Peyer's patch (tissue), 4 donors: Measurements from ENCODE around the gene SBF1. TPM values are rescaled to one million over a fixed set of nuclear protein-coding genes. Genes with fewer than 3 reads are reported as not detected.

Source experiments
- DNase-seq, 3 donors: peaks; one replicate each; pipeline ENCODE4 v3.0.0-alpha.2; 2017 to 2019
- H3K27ac ChIP-seq, 4 donors: fragments of 200-600 bp; sonication (generic); one replicate each; pipeline ENCODE4 v1.5.1; 2016 to 2019
- H3K27me3 ChIP-seq, 2 donors: fragments of 200-600 bp; sonication (generic); one replicate each; pipeline ENCODE4 v1.5.1; 2019
- H3K36me3 ChIP-seq, 3 donors: fragments of 200-600 bp; sonication (generic); one replicate each; pipeline ENCODE4 v1.5.1; 2016 to 2019
- H3K4me1 ChIP-seq, 4 donors: fragments of 200-600 bp; sonication (generic); one replicate each; pipeline ENCODE4 v1.5.1; 2016 to 2019
- H3K4me3 ChIP-seq, 4 donors: fragments of 200-600 bp; sonication (generic); 1 replicate in 3 of 4; 2 replicates in 1 of 4; pipeline ENCODE4 v1.5.1; 2016 to 2019; ENCODE audit warnings: mild to moderate bottlenecking in 1 of 4
- H3K9me3 ChIP-seq, 4 donors: fragments of 200-600 bp; sonication (generic); one replicate each; pipeline ENCODE4 v1.5.1; 2016 to 2019; ENCODE audit warnings: mild to moderate bottlenecking in 1 of 4
- POLR2A ChIP-seq, 2 donors: fragments of 450-650 bp; IDR thresholded peaks; one replicate each; pipeline ENCODE4 v1.5.1; 2017; ENCODE audit warnings: antibody characterized with exemption in 2 of 2, mild to moderate bottlenecking in 2 of 2, moderate library complexity in 2 of 2
- total RNA-seq, 4 donors: library from RNA; depleted of rRNA; stranded (reverse); fragments of >200 nt; gene quantifications; one replicate each; pipeline ENCODE4 v1.1.0, GENCODE V29; 2016
- TF ChIP-seq, protein P1 (sequence below), 6 experiments: fragments of 450-650 bp in 4 of 6; fragments of 200-600 bp in 2 of 6; sonication (generic) in 1 of 6; IDR thresholded peaks; one replicate each; pipeline ENCODE4 v1.5.1; 2017 to 2019; ENCODE audit warnings: antibody characterized with exemption in 6 of 6, mild to moderate bottlenecking in 3 of 6, moderate library complexity in 1 of 6

SBF1 gene
- total RNA-seq, 4 donors from 2014 or later, result 72.0 to 133 (median 121) TPM

DNA sequence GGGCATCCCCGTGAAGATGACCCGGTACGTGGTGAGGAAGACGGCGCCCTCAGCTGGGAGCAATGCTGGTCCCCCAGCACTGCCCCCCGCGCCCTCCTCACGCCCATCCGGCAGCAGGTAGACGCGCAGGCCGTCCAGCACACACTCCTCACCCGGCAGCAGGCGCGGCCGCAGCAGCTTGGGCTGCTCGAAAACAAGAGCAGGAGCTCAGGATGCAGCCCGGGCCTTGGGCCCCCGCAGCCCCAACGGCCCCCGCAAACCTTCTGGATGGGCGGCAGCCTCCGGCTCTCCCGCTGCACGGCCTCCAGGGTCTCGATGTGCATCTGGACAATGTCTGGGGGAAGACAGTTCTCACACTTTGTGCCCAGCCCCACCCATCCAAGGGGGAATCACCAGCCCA, 13.3 kb downstream of the SBF1 start:
- DNase-seq, result no peak
- no peaks in the 10 kb centered on the region for H3K9me3 ChIP-seq
- TF ChIP-seq, protein P1, sequence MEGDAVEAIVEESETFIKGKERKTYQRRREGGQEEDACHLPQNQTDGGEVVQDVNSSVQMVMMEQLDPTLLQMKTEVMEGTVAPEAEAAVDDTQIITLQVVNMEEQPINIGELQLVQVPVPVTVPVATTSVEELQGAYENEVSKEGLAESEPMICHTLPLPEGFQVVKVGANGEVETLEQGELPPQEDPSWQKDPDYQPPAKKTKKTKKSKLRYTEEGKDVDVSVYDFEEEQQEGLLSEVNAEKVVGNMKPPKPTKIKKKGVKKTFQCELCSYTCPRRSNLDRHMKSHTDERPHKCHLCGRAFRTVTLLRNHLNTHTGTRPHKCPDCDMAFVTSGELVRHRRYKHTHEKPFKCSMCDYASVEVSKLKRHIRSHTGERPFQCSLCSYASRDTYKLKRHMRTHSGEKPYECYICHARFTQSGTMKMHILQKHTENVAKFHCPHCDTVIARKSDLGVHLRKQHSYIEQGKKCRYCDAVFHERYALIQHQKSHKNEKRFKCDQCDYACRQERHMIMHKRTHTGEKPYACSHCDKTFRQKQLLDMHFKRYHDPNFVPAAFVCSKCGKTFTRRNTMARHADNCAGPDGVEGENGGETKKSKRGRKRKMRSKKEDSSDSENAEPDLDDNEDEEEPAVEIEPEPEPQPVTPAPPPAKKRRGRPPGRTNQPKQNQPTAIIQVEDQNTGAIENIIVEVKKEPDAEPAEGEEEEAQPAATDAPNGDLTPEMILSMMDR (IDR thresholded peaks at IDR 0.05), result no peak
- no peak for TF ChIP-seq POLR2A (IDR thresholded peaks at IDR 0.05)
- peaks cover 0 to 99% (median 2%) of the 10 kb centered on the region in 3 donors for H3K36me3 ChIP-seq
- no peaks in the 10 kb centered on the region for H3K27me3 ChIP-seq
- no peak overlapping the region for H3K4me3 ChIP-seq
- no peak overlapping the region for H3K27ac ChIP-seq
- H3K4me1 ChIP-seq, result no peaks in the 10 kb centered on the region

DNA sequence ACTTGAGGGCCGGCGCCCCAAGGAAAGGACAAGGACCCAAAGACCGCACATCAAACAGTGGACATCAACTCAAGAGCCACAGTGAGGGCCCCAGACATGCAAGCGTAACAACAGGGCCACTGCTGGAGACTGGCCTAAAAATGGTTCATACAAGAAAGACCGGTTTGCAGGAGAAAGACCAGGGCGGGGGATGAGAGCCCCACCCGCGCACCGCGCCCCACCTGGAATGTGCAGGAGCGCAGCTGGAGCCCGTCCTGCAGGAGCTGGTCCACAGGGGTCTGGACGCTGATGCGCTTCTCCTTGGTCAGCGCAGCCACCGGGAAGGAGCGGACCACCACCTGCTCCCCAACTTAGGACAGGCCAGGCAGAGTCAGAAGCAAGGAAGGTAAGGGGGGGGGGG, 13.9 kb downstream of the SBF1 start:
- TF ChIP-seq POLR2A (IDR thresholded peaks at IDR 0.05), result no peak
- TF ChIP-seq, protein P1 (IDR thresholded peaks at IDR 0.05), result no peak
- H3K27me3 ChIP-seq, result no peaks in the 10 kb centered on the region
- no peak for DNase-seq

DNA sequence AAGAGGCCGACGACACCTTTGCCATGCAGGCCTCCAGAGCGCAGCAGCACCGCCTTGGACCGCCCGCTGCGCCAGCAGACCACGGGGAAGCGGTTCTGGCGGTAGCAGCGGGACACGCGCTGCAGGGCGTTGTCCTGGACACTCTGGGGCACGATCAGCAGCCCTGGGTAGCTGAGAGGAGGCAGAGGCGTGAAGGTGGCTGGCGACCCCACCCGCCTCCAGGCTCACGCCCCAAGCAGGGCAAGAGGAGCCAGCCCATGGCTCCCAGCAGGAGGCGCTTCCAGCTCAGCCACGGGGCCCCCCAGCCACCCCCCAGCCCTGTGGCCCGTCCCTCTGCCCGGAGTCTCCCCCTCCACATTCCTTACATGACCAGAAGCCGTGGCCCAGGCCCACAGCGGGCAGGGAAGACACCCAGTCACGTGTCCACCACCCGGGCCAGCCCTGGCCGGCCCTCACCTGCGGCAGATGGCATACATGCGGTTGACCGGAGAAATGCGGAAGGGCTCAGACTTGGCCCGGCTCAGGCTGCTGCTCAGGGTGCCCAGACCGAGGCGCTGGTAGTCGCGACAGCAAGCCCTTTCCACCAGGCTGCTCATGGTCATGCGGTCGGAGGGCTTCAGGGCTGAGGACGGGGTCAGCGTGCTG, 15.2 kb downstream of the SBF1 start:
- TF ChIP-seq, protein P1 (IDR thresholded peaks at IDR 0.05), result no peak
- TF ChIP-seq POLR2A (IDR thresholded peaks at IDR 0.05), result no peak

More for the DNA sequence above, 13.9 kb downstream of the SBF1 start:
- H3K36me3 ChIP-seq, result peaks cover 0 to 99% (median 2%) of the 10 kb centered on the region in 3 donors
- H3K9me3 ChIP-seq, result no peaks in the 10 kb centered on the region
- no peak overlapping the region for H3K27ac ChIP-seq
- no peak overlapping the region for H3K4me3 ChIP-seq
- no peaks in the 10 kb centered on the region for H3K4me1 ChIP-seq

DNA sequence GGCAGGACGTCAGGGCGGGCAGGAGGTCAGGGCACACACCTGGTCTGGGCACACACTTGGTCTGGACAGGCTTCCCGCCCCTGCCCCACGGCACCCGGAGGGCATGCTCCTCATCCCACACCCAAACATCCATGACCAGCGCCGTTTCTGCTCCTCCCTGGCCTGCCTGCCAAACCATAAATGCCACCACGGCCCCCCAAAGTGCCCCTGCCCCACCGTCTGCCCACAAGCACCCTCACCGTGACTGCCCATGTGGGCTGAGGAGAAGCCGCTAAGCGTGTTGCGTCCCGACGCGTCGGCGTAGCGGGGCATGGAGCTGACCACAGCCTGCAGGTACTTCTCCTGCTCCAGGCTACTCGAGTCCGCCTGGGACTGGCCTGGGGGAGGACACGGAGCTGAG, 15.8 kb downstream of the SBF1 start:
- no peak for DNase-seq
- Histone ChIP-seq H3K4me1 (no peaks in the 10 kb centered on the region), H3K9me3 (no peaks in the 10 kb centered on the region), H3K4me3 (no peak overlapping the region), H3K27ac (no peak overlapping the region), H3K27me3 (no peaks in the 10 kb centered on the region), H3K36me3 (peaks cover 0 to 99% (median 0%) of the 10 kb centered on the region in 3 donors)
- TF ChIP-seq, protein P1 (IDR thresholded peaks at IDR 0.05), result no peak
- no peak for TF ChIP-seq POLR2A (IDR thresholded peaks at IDR 0.05)

More for the DNA sequence above, 15.2 kb downstream of the SBF1 start:
- H3K4me3 ChIP-seq, result no peak overlapping the region
- H3K9me3 ChIP-seq, result no peaks in the 10 kb centered on the region
- no peaks in the 10 kb centered on the region for H3K27me3 ChIP-seq
- no peak for DNase-seq
- no peak overlapping the region for H3K27ac ChIP-seq
- H3K4me1 ChIP-seq, result no peaks in the 10 kb centered on the region
- peaks cover 0 to 99% (median 0%) of the 10 kb centered on the region in 3 donors for H3K36me3 ChIP-seq

DNA sequence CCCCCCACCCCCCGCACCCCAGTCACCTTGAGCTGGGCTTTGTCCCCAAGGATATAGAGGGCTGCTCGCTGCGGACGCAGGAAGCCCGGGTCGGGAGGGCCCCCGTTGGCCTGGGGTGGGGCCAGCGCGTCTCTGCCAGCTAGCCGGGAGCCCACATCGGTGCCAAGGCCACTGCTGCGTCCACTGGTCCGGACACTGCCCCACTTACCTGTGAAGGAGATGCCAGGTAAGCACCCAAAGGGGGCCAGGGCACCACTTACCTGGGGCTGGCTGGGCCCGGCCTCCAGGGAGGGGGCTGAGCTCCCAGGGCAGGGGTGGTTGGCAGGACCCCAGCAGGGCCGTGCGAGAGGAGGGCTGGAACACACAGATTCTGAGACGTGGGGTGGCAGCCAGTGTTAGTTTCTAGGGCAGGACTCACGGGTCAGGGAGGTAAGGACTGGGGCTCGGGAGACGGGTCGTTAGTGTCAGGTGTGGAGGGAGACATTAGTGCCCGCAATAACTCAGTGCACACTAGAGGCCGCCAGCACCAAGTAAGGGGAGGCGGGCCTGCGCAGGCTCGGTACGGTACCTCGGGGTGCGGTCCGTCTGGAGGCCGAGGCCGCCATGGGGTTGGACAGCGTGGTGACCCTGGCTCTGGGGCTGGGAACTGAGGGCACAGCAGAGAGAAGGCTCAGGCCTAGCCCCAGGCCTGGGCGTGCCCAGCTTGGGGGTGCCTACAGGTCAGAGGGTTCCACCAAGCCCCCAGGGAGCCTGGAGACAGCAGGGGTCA, 18.2 kb downstream of the SBF1 start:
- Histone ChIP-seq H3K27me3 (no peaks in the 10 kb centered on the region), H3K4me1 (no peaks in the 10 kb centered on the region), H3K36me3 (peaks cover 0 to 86% (median 0%) of the 10 kb centered on the region in 3 donors), H3K27ac (no peak overlapping the region), H3K4me3 (no peak overlapping the region), H3K9me3 (no peaks in the 10 kb centered on the region)
- TF ChIP-seq, protein P1 (IDR thresholded peaks at IDR 0.05), result peak in 4 of 6 experiments; percentile 3 to 24 (median 12)
- TF ChIP-seq POLR2A (IDR thresholded peaks at IDR 0.05), result no peak
- no peak for DNase-seq
